HG02571 (cell line): ENCODE results near the gene PTPRD.
"Not testable (repeated sequence)": the region's sequence is repeated elsewhere in the genome, so short reads cannot be mapped to it uniquely, and the experiment has no call there.

Experiments
- ATAC-seq: cut with Tn5 transposase; IDR thresholded peaks from one replicate; pipeline ENCODE4 v1.9.1; 2021; ENCODE audit warnings: mild to moderate bottlenecking, moderate library complexity; ENCODE audit not compliant: unreplicated experiment

PTPRD gene

DNA sequence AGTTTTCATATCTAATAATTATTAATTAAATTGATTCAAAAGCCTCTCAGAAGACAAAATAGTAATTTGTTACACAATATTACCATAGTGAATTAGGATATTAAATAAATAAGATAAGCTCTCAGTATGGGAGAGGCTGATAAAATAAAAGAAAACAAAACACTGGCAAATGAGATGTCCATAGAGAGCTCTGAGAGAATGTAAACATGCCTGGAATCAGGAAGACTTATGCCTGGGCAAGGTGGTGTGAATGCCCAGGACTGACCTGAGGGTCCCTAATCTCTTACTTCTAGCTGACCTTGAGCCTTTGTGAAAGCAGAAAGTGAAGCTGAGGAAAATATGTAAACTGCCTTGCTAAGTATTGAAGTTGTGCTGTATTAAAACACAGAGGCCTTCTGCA lies 616.5 kb downstream of the PTPRD start:
- no peak for ATAC-seq

DNA sequence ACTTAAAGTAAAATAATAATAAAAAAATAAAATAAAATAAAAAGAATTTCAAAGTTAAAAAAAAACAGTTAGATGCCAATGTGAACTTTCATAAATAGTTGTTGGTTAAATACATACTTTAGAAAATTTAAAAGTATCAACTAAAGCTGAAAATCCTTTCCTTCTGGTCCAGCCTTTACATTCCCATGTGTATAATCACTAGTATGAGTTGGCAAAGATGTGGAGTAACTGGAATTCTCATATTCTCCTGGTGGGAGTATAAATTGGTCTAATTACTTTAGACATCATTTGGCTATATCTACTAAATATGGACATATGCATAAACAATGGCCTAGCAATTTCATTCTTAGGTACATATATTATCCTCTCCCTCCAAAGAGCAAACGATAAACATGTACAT lies 619.9 kb downstream of the PTPRD start:
- ATAC-seq: no peak

DNA sequence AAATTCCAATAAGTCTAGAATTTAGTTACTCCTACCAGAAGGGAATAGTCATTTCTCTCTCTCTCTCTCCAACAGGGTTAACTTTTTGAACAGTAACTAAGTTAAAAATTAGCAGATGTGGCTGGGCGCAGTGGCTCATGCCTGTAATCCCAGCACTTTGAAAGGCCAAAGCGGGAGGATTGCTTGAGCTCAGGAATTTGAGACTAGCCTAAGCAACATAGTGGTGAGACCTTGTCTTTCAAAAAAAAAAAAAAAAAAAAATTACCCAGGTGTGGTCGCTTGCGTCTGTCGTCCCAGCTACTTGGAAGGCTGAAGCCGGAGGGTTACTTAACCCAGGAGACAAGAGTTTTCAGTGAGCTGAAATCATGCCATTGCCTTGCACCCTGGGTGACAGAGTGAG lies 639.7 kb downstream of the PTPRD start:
- no peak for ATAC-seq

DNA sequence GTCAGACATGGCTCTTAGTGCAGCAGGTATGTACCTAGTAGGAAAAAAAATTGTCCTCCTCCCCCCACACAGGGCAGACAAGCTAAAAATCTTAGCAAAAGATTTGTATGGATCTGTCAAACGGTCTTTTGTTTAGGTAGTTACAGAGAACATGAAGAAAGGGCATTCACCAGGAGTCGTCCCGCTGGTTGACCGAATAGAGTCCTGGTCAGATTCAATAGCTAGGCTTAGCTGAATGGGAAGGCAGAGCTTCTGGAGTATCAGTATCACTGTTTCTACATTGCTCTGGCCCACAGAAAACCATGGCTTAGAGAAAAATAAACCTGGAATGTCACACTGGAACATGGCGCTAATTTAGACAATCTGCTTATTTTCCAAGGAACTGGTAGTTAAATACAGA lies 642.3 kb downstream of the PTPRD start:
- ATAC-seq: no peak

DNA sequence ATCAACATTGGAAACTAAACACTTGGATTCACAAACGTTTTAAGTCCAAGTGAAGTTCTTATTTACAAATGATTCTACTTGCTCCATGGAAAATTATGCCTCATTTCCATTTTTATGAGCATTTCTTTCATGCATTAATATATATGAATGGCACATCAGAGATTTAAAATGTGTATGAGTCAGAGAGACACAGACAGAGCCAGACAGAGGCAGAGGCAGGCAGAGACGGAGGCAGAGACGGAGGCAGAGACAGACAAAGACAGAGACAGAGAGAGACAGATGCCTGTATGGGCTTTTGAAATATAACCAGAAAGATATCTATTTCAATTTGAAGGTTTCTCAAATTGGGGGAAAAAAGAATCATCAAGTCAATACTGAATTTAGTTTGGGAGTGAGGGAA lies 649.0 kb downstream of the PTPRD start:
- no peak for ATAC-seq

DNA sequence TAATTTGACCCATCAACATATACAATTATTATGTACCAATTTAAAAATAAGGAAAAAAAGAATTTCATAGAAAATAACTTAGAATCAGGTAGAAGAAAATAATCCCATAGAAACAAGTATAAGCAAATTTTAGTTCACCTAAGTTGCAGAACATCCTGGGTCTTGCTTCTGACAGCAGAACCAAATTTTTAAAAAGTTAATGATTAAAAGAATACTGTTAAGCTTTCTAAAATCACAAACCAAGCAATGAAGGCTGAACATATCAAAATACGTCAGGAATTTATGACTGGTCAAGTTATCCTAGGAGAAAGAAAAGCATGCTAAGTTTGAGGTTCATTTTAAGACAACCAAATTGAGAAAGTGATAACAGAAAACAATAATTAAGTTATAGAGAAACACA lies 650.9 kb downstream of the PTPRD start:
- ATAC-seq: no peak

DNA sequence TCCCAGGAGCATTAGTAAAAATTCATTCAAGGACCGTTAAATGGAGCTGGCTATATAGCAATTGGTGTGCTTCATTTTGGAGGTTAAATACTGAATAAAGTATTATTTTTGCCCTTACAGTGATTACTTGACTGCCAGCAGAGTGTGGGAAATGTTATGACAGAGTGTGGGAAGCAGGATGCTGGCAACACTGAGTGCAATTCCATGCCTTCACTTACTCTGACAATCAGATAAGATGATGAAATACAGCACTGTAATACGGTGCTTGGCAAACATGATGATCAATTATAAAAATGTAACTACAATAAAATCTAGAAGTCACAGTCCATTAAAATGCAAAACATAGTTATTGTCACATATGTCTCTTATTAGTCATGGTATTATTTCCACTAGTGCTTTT lies 651.3 kb downstream of the PTPRD start:
- ATAC-seq: no peak

DNA sequence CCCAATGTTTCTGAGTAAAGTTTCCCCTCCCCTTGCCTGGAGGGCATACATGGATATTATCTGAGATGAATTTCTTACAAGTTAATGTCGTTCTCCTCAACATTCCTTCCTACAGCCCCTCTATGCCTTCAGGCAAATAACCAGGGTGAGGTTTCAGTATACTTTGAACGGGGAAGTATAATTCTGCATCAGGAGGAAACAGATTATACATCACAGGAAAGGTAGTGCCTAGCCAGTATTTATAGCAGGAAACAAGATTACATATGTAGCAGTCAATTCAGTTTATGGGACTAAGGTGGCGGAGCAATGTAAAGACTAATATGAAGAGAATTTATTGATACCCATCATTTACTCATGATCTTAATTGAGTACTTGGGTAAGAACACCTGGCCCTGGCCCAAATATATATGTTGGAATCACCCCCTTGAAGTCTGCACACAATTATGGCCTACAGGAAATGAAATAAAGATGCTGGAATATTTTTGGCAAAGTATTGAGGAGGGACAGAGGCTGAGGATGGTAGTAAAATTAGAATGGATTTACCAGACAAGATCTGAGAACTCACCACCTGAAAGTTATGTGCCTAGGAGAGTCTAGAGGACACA lies 661.1 kb downstream of the PTPRD start:
- ATAC-seq: no peak

DNA sequence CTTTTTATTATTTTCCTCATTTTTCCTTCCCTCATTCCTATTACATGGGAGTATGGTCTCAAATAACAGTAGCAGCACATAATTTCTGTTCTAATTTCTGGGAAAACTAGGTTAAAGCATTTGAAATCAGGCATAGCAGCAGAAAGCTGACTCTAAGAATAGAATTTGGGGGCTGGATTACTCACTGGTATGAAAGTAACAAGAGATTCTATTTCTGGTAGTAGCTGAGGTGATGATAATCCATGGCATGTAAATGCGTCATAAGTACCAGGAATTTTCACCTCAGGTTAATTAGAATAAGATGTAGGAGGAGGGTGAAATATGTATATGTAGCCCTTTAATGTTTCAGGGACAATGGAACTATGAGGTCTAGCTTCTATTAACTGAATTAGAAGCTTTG lies 662.0 kb downstream of the PTPRD start:
- no peak for ATAC-seq

DNA sequence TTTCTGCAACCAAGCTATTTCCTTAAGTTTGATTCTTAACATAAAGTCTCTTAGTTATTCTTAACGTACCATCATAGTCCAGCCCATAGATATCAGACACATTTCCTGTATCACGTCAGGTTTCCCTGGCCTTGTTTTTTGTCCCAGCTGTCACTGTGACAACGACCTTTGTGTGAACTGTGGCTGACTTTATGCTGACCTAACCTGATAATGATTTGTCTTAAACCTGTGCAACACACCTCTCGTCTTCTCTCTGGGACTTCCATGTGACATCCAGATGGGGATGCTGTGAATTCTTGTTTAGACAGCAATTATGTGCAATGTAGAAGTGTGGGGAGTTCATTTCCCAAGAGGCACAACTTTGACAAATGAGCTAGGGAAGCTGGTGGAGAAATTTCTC lies 662.8 kb downstream of the PTPRD start:
- no peak for ATAC-seq

DNA sequence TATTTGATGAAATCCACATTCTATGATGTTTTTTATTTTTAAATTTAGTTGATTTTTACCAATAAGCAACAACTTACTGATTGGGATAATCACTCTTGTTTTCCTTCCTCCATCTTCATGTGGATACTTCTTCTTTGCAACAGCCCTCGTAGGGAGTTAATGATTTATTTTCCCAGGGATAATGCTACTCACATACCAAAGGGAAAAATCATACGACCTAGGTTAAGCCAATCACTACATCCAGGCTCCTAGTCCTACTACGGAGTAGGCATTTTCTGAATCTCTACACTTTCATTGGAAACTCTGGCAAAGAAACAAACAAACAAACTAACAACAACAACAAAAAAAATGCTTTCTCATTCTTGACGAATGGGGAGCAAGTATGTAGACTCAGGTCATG lies 663.4 kb downstream of the PTPRD start:
- no peak for ATAC-seq

DNA sequence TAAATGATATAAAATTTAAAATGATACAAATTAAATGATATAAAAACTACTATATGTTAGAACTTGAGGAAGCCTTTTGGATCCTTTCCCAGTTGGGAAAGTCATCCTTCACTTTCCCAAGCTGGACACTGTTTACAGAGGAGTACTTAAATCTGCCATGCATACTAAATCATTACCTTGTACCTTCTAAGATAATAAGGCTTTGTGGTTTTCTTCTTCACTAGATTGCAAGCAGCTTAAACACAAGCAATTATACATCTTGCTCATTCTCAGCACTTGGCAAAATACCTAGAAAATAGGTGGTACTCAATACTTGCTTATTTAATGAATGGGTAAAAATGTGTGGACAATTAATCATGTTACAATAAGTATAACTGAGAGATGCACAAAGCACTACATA lies 666.8 kb downstream of the PTPRD start:
- ATAC-seq: no peak

DNA sequence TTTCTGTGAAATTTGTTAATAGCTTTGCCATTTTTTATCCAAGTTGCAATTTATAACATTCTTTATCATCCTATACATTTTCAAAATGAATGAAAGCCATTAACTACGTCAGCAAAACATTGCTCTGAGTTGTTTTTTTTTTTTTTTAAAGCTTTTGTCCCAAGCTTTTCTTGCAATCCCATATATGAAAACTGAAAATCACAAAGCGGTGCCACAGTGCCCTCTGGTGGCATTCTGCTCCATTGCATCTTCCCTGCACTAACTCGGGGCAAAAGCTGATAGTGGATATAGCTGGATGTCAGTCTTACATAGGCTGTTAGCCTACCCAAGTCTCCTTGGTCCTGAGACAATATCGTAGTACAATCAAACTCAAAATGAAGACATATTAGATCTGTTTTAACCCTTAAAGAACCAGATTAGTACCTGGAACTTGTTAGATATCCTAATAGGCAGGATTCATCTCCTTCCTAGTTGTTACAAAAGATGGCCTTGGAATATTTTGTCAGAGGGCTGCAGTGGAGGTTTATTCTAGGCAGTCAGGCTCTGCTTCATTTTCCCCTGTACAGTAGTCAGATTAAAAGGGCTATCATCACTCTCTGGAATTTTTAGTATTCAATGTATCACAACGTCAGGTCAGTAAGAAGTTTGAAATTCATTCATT lies 669.9 kb downstream of the PTPRD start:
- ATAC-seq: peak; percentile 71

DNA sequence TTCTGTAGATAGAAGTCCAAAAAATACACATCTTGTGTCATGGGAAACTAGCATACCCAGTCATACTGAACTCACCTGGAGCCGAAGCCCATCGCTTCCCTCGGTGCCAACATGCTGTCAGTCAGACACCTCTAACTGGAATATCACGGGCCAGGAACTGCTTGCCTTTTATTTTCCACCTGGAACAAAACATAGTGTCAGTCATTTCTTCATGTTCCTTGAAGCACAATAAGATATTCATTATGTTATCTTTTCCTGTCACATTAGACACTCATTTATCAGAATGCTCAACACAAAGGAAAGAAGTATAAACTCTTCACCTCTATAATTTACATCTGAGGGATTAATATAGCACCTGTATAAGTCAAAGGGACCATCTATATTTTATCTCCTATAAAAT lies 674.4 kb downstream of the PTPRD start:
- no peak for ATAC-seq

DNA sequence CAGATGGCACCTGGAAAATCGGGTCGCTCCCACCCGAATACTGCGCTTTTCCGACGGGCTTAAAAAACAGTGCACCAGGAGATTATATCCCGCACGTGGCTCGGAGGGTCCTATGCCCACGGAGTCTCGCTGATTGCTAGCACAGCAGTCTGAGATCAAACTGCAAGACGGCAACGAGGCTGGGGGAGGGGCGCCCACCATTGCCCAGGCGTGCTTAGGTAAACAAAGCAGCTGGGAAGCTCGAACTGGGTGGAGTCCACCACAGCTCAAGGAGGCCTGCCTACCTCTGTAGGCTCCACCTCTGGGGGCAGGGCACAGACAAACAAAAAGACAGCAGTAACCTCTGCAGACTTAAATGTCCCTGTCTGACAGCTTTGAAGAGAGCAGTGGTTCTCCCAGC lies 681.3 kb downstream of the PTPRD start:
- ATAC-seq: not testable (repeated sequence)

DNA sequence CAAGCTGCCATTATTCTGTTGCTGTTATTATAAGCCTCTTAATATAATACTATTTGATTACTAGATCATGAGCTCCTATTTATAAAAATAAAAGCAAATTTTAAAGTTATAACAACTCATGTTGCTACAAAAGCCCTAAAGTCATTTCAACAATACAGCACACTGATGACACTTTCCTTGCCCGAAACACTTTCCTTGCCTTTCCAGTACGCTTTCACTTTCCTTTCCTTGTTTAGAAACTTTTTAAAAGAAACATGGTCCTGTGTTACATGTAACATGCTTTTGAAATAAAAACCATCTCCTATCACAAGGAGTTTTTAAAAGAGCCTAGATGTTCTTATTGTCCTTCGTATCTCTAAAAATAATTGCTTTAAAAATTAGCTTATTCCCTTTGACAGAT lies 688.4 kb downstream of the PTPRD start:
- ATAC-seq: no peak

DNA sequence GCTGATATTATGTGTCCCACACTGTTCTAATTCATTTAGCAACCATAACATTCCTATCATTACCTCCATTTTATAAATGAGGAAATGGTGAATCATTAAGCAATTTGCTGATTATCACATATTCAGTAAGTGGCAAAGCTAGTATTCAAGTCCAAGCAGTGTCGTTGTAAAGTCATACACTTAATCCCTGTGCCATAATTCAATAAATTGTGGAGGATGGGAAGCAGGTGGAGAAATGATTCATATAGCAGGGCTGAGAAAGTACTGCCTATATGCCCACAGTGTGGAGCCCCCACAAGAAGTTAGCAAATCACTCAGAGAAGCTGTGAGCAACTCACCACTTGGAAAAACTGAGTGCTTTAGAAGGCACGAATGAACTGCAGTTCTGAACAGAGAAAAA lies 691.0 kb downstream of the PTPRD start:
- ATAC-seq: no peak

DNA sequence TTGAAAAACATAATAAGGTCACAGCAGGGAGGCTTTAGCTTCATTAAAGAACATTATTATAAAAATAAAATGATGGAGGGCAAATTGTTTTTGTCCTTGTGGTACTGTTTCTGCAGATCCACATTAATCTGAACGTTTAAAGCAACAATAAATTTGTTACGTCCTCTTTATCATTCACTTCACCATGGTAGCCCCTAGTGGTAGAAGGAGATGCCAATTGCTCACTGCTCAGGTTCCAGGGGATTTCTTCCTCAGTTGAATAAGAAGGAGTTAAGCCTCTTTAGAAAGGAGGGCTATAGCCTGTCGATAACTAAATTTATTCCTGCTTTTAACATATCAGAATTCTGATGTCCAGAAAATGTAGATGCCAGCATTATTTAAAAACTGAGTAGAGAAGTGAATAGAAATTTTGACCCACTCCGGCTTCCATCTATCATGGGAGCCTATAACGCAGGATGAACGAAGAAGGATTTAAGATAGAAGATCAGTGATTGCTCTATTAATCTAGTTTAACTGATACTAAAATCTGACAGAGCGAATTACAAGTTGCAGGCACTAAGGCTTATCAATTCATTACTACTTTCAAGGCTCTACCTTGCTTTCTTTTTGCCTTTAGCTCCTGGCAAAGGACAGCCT lies 692.3 kb downstream of the PTPRD start:
- no peak for ATAC-seq

DNA sequence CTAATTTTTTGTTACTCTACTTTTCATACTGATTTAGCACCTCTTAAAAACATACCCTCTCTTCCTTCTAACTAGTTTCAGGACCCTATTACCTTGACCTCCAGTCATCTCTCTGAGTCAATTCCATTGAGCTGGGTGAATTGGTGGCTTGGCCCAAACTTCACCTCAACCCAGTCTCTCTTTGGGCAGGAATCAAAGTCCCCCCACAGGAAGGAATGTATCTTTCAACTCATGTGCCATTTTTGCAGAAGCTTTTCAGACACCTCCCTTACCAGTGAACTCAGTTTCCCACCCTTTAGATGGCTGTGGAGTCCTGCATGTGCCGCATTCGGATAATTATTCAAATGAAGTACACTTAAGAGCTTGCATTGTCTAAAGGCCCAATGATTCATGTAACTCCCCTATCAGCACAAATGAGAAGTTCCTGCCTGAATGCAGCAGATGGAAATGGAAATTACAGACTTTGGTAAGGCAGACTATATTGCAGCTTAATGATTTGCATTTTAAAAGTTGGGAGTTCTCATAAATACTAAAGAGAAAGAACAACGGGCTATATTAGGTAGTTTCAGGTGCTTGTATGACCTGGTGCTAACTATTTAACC lies 693.5 kb downstream of the PTPRD start:
- no peak for ATAC-seq

DNA sequence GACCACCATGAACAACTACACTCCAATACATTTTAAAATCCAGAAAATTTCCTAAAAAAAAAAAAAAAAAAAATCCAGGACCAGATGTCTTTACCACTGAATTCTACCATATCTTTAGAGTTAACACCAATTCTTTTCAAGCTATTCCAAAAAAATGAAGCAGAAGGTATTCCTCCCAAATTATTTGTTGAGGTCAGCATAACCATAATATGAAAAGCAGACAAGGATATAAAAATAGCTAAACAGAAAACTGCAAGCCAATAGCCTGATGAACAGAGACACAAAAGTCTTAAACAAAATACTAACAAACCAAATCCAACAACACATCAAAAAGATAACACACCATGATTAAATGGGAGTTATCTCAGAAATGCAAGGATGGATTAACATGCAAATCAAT lies 695.4 kb downstream of the PTPRD start:
- no peak for ATAC-seq

DNA sequence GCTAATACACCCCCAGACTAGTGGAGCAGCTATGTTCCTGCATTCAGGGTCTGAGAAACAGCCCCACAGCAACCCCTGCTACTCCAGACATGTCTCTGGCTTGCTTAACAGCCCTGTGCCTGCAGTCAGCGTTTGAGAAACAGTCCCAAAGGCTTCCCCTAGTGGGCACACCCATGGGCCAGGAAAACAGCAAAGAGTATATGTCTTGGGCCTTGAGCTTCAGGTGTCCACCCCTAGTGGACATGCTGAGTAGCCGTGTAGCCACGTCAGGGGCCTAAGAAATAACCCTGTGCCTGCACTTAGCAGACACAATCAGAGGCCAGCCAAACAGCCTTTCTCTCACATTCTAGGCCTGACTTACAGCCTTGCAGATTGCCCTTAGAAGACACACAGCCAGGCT lies 698.6 kb downstream of the PTPRD start:
- no peak for ATAC-seq

DNA sequence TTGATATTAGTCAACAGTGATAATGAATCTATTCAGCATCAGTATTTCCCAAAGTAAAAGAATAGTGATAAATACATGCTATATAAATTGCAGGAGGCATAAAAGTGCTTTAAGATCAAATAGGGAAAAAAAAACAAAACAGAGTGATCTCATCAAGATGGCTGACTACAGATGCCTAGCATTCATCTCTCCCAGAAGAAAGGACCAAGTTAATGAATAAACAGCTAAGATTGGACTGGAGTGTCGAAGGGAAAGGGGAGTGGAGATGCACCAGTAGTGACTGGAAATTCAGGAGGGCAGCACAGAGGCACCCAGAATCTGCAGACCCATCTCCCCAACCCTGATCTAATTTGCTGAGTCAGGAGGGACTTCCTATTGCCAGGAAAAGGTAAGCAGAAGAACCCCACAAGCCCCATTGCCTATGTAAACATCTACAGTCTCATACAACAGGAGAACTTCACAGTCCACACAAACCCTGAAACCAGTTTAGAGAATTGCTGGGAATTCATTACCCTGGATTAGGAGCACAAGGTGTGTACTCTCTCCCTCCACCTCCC lies 699.4 kb downstream of the PTPRD start:
- no peak for ATAC-seq
